Suprapubic skin (tissue), 3 donors: ENCODE data around the gene GRIK4.

Experiments
- CTCF ChIP-seq, 2 donors: fragments of 200-600 bp in 1 of 2; fragments of 450-650 bp in 1 of 2; sonication (generic) in 1 of 2; IDR thresholded peaks; one replicate each; pipeline ENCODE4 v1.5.1; 2016 to 2019; ENCODE audit warnings: antibody characterized with exemption in 2 of 2, mild to moderate bottlenecking in 1 of 2, moderate library complexity in 1 of 2
- POLR2A ChIP-seq, 2 donors: fragments of 450-650 bp; IDR thresholded peaks; one replicate each; pipeline ENCODE4 v1.6.1; 2017; ENCODE audit warnings: antibody characterized with exemption in 2 of 2, mild to moderate bottlenecking in 2 of 2, moderate library complexity in 2 of 2

DNA sequence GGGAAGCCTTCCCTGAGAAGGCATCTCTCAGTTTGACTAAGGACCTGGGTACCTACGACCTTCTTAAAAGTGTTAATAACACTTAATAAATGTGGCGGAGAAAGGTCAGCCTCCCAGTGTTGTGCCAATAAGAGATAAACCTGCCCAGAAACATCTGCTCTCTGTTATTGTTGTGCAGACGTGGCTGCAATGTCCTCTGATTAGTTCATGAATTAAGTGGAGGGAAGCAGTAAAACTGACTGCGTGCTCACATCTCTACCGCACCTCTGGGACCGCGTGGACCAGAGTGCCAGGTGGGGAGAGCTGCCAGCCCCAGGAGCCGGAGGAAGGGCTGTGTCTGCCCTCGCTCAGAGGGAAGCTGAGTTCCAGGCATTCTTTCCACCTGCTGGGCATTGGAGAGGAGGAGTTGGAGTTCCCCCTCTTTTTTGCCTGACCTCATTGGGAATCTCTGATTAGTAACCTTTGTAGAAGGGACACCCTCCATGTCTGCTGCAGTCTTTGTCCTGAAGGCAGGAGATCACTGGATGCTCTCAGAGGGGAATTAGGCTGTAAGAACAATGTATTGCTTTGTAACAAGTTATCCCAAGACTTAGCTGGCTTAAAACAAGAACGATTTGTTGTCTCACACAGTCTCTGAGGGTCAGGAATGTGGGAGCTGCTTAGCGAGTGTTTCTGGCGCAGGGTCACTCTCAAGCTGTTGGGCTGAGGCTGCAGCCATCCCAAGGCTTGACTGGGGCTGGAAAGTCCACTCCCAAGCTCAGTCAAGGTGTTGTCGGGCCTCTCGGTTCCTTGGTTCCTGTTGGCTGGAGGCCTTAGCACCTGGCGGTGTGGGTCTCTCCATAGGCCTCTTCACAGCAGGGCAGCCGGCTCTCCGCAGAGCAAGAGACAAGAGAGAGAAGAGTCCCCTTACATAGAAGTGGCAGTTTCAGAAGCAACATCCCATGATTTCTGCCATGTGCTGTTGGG lies 264.7 kb downstream of the GRIK4 start:
- TF ChIP-seq CTCF (IDR thresholded peaks at IDR 0.05) (no peak), POLR2A (IDR thresholded peaks at IDR 0.05) (no peak)
